MM.1S (cell line): ENCODE measurements around the gene ADCY10.

Source experiments
- CTCF ChIP-seq: fragments of 300-600 bp; sonication (generic); IDR thresholded peaks from 2 replicates; pipeline ENCODE4 v1.5.1; 2016; ENCODE audit warnings: antibody characterized with exemption, low read length, mixed read lengths
- EZH2 ChIP-seq: fragments of 300-600 bp; sonication (generic); optimal IDR thresholded peaks from 2 replicates; pipeline ENCODE3; 2017; ENCODE audit warnings: low read depth, mild to moderate bottlenecking, antibody characterized with exemption, low read length, mixed read lengths

GRCh38 chr1:167790117-167790516, 123.8 kb downstream of the ADCY10 start:
- TF ChIP-seq CTCF, result no peak
- no peak for TF ChIP-seq EZH2
